Gastroesophageal sphincter (tissue), 3 donors: Measurements from ENCODE around the gene ELL.

Experiments
- CTCF ChIP-seq, 4 experiments: fragments of 200-600 bp in 2 of 4; fragments of 450-650 bp in 2 of 4; sonication (generic) in 1 of 4; IDR thresholded peaks; one replicate each; pipeline ENCODE4 v1.5.1; 2017 to 2019; ENCODE audit warnings: antibody characterized with exemption in 4 of 4, mild to moderate bottlenecking in 2 of 4, moderate library complexity in 2 of 4
- EP300 ChIP-seq: sonication (generic); formaldehyde crosslinking; IDR thresholded peaks from one replicate; pipeline ENCODE4 v1.6.1; 2017; ENCODE audit warnings: antibody characterized with exemption, mild to moderate bottlenecking
- POLR2A ChIP-seq, 2 donors: fragments of 450-650 bp; IDR thresholded peaks; one replicate each; pipeline ENCODE4 v1.6.1; 2017; ENCODE audit warnings: antibody characterized with exemption in 2 of 2, mild to moderate bottlenecking in 2 of 2, moderate library complexity in 1 of 2
- POLR2AphosphoS5 ChIP-seq: sonication (generic); formaldehyde crosslinking; IDR thresholded peaks from one replicate; pipeline ENCODE4 v1.6.1; 2017; ENCODE audit warnings: antibody characterized with exemption

DNA sequence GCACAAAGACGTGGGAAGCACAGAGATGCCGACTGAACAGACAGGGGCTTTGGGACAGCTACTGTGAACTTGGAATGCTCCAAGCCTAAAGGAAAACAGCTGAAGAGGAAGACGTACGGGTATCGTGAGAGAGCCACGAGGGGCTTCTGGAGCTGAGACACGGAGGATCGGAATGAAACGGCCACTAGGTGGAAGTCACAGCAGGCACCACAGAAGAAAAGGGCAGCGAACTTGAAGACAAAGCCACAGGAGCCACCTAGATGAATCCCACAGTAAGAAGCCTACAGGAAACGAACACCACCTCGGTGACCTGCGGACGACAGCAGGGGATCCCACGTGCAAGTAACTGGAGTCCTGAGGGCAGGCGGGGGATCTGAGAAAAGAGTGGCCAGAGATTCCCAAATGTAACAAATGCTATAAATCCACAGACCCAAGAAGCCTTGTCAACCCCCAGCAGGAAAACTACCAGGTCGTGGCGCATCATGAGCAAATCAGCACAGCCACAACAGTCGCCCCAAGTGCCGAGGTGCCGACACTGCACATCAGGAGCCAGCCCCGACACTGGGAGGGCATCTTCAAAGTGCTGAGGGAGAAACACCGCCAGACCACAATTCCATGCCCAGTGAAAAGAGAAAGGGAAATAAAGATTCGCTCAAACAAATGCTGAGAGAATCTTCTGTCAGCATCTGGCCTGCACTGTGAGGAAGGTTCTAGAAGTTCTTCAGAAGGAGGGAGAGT, 44.7 kb downstream of the ELL start:
- no peak for TF ChIP-seq CTCF (IDR thresholded peaks at IDR 0.05)
- TF ChIP-seq POLR2A (IDR thresholded peaks at IDR 0.05): no peak
- TF ChIP-seq EP300: no peak
- no peak for TF ChIP-seq POLR2AphosphoS5
